ENCODE results near the gene RUFY3.
"Not testable (repeated sequence)": the region's sequence is repeated elsewhere in the genome, so short reads cannot be mapped to it uniquely, and the experiment has no call there.

RUFY3 gene

DNA sequence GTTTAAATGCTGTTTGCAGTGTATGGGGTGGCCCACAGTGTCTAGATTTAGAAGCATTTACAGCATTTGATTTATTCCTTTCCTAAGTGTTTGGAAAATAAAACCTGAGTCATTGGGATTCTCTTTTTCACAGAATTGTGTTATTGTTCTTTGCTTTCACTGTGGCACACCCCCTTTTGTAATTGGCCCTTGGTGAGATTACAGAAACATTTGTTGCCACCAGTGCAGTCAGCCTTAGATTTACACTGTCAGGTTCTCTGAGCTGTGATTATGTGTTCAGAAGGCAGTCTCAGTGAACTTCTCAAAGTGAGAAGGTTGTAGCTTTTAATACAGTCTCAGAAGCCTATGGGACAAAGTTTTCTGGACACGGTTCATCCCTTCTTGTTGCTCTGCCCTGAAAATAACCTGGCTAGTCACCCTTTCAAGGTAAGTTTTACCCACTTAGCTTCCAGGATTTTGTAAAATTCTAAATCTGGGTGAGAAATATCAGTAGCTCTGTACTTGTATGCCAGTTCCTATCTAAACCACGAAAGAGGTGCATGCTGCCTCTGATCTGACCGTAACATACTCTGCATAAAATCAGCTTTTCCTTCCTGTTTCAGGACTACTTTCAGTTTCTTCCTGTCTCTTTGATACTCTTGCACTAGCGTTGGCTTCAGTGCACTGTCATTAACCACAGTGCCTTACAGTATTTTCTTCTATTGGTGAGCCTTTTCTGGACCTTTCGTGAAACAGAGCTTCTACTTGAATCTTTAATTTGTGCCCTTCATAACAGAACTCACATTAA lies 12.6 kb downstream of the RUFY3 start:
- H3K9me3 Mint-ChIP-seq: no peaks in the 10 kb centered on the region
- H3K27ac Mint-ChIP-seq: peak overlapping the region; percentile 94
- H3K36me3 Mint-ChIP-seq: no peaks in the 10 kb centered on the region
- H3K4me1 Mint-ChIP-seq: peaks cover 55% of the 10 kb centered on the region
- peak overlapping the region; percentile 72 for H3K4me3 Mint-ChIP-seq
- CTCF ChIA-PET: interaction anchor here (1.0 to 3.3 kb wide), 19 partner anchors 11 to 292 kb away, joined by 3 to 24 read pairs (median 5); partner anchors contain the start of genes RUFY3 and UTP3
- DNase-seq: peak; percentile 67
- no peaks in the 10 kb centered on the region for H3K27me3 Mint-ChIP-seq

DNA sequence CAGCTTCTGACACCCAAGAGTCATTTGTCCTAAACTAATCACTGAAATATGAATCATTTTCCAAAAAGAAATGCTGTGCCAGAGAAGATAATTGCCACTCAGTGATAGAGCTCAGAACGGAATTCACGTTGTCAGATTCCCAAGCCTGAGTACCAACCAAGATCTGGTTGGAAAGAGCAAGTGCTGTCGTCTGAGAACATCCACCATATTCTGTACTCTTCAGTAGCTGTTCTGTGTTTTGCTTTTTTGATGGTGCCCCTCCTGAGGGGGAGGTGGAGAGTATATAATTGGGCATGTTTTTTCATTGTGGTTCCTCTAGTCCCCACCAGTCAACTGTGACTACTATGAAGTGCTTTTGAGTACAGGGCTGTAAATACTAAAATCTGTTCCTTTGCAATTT lies 13.2 kb downstream of the RUFY3 start:
- peak; percentile 23 for DNase-seq
- no peaks in the 10 kb centered on the region for H3K27me3 Mint-ChIP-seq
- CTCF ChIA-PET: interaction anchor here (1.0 to 3.3 kb wide), 23 partner anchors 10 to 291 kb away, joined by 3 to 24 read pairs (median 4); partner anchors contain the start of genes RUFY3 and UTP3

DNA sequence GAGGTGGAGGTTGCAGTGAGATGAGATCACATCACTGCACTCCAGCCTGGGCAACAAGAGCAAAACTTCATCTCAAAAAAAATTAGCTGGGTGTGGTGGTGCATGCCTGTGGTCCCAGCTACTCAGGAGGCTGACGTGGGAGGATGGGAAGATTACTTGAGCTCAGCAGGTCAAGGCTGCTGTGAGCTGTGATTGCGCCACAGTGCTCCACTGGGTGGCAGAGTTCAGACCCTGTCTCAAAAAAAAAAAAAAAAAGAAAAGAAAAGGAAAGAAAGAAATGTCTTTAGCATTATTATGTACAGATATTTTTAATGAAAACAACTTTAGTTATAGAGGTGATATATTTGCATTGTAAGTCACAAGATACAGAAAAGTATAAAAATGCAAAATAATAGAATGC lies 14.2 kb downstream of the RUFY3 start:
- H3K9me3 Mint-ChIP-seq, H3K27me3 Mint-ChIP-seq, H3K36me3 Mint-ChIP-seq: not testable (repeated sequence)
- CTCF ChIA-PET: interaction anchor here (0.6 to 3.3 kb wide), 21 partner anchors 9 to 166 kb away, joined by 3 to 24 read pairs (median 5); partner anchors contain the start of genes MOB1B, RUFY3 and UTP3
- peak overlapping the region; percentile 94 for H3K27ac Mint-ChIP-seq
- peaks cover 56% of the 10 kb centered on the region for H3K4me1 Mint-ChIP-seq
- DNase-seq: peak; percentile 54
- H3K4me3 Mint-ChIP-seq: peak overlapping the region; percentile 59

More for the DNA sequence above, 13.2 kb downstream of the RUFY3 start:
- peak overlapping the region; percentile 94 for H3K27ac Mint-ChIP-seq
- peaks cover 55% of the 10 kb centered on the region for H3K4me1 Mint-ChIP-seq
- no peaks in the 10 kb centered on the region for H3K36me3 Mint-ChIP-seq
- no peaks in the 10 kb centered on the region for H3K9me3 Mint-ChIP-seq
- peak overlapping the region; percentile 72 for H3K4me3 Mint-ChIP-seq

DNA sequence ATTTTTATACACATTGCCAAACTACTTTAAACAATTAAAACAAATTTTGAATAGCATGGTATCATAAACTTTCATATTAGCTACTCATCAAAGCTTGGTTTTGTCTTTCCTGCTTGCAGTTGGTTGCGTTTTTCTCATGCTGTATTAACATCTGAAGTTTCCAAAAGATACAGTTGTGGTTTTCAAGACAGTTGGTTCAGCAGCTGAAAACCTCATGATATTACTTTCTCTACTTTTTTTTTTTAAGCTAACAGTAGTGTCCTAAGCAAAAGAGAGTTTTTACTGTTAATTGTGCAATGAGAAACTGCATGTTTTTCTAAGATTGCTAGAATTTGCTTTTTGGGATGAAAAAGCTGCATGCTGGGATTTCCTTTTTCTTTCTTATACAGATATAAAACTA lies 15.2 kb downstream of the RUFY3 start:
- CTCF ChIA-PET: interaction anchor here (0.5 to 2.6 kb wide), 14 partner anchors 8 to 919 kb away, joined by 3 to 12 read pairs (median 4); partner anchors contain the start of genes GRSF1 and MOB1B
- DNase-seq: no peak
- peak overlapping the region; percentile 65 for H3K4me3 Mint-ChIP-seq
- H3K36me3 Mint-ChIP-seq: peaks cover 3% of the 10 kb centered on the region
- H3K27me3 Mint-ChIP-seq: no peaks in the 10 kb centered on the region
- H3K27ac Mint-ChIP-seq: peak overlapping the region; percentile 94
- no peaks in the 10 kb centered on the region for H3K9me3 Mint-ChIP-seq
- H3K4me1 Mint-ChIP-seq: peaks cover 61% of the 10 kb centered on the region

DNA sequence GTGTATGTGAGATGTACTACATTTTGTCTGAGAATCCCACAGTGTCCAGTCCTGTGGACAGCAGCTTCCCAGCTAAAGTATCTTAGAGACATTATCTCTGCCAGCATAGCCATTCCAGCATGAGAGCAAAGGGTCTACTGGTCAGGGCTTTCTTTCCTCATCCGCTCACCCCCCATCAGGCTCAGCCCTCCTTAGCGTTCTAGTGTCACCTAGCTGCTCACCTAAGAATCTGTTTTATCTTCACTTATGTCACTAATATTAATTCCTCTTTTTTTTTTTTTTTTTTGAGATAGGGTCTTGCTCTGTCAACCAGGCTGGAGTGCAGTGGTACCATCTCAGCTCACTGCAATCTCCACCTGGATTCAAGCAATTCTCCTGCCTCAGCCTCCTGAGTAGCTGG lies 15.6 kb downstream of the RUFY3 start:
- Mint-ChIP-seq H3K27me3 (peaks cover 3% of the 10 kb centered on the region), H3K27ac (peak overlapping the region; percentile 94), H3K36me3 (peaks cover 3% of the 10 kb centered on the region), H3K4me1 (peaks cover 57% of the 10 kb centered on the region), H3K4me3 (peak overlapping the region; percentile 65), H3K9me3 (no peaks in the 10 kb centered on the region)
- CTCF ChIA-PET: interaction anchor here (0.5 to 2.6 kb wide), 12 partner anchors 8 to 919 kb away, joined by 3 to 12 read pairs (median 4); partner anchors contain the start of genes GRSF1 and MOB1B
- DNase-seq: no peak

DNA sequence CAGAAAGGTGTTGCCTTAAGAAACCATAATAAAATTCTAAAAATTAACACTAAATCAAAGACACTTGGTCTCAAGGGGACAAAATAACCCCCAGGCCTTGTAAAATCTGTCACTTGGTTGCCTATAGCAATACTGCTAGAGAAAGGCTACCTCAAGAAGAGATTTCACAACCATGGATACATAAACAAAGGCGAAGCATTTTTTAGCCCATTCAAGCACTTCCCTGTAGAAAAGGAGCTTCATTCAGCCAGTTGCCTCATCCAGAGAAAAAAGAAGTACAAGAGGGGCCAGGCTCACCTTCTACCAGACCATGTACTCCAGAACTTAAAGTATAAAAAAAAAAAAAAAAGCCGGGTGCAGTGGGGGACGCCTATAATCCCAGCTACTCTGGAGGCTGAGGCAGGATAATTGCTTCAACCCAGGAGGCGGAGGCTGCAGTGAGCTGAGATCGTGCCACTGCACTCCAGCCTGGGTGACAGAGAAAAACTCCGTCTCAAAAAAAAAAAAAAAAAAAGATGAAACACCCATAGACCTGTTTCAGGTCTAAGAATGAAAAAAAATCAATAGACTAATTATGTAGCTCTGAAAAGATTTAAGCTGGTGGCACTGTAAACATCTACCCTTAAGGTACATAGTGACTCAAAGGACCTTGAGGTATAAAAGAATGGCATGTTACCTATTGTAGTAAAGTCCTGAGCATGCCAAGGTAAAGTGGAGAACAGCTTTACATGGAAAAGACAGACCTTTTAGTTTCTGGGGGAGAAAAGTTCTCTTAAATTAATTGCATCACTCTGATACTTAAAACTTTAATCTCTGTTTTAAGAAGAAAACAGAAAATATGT lies 18.0 kb downstream of the RUFY3 start:
- Mint-ChIP-seq H3K27me3 (peaks cover 5% of the 10 kb centered on the region), H3K27ac (no peak overlapping the region), H3K4me1 (peaks cover 40% of the 10 kb centered on the region), H3K9me3 (no peaks in the 10 kb centered on the region), H3K36me3 (peaks cover 3% of the 10 kb centered on the region), H3K4me3 (no peak overlapping the region)
- CTCF ChIA-PET: interaction anchor here (1.1 kb wide), 2 partner anchors 10 to 88 kb away, joined by 3 to 5 read pairs; no protein-coding TSS in a partner anchor
- no peak for DNase-seq

DNA sequence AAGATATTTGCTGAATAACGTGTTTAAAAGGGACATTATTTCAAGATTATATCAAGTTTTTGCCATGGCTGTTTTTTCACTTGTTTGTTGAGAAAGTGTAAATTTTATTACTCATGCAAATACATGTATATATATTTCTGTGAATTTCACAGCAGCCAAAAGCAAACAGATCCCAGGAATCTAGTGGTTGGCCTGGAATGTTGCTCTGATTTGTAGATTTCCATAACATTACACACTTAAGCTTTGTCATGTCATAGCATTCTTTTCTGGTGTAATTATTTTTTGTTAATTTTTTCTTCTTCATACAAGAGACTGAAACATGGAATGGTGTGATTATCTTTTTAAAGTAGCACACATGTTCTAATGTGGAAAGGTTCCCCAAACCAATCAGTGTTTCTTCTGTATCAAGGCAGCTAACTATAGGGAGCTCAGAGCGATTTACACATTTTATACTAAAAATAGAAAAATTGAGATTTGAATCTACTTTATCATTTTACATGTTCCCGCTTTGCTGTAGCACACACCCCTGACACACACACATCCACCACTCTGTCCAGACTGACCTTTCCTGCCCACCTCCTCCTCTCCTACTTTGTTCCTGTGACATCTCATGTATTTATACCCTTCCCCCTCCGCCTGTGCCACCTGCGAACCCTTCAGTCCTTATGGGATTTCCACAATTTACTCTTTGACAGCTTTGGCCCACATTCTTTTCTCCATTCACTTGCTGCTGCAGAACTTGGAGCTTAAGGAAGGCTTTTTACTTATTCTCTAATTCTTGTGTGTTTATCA lies 20.3 kb downstream of the RUFY3 start:
- H3K4me3 Mint-ChIP-seq: no peak overlapping the region
- no peak overlapping the region for H3K27ac Mint-ChIP-seq
- DNase-seq: no peak
- peaks cover 5% of the 10 kb centered on the region for H3K27me3 Mint-ChIP-seq
- H3K4me1 Mint-ChIP-seq: peaks cover 17% of the 10 kb centered on the region
- peaks cover 3% of the 10 kb centered on the region for H3K36me3 Mint-ChIP-seq
- CTCF ChIA-PET: no interaction called here
- no peaks in the 10 kb centered on the region for H3K9me3 Mint-ChIP-seq

DNA sequence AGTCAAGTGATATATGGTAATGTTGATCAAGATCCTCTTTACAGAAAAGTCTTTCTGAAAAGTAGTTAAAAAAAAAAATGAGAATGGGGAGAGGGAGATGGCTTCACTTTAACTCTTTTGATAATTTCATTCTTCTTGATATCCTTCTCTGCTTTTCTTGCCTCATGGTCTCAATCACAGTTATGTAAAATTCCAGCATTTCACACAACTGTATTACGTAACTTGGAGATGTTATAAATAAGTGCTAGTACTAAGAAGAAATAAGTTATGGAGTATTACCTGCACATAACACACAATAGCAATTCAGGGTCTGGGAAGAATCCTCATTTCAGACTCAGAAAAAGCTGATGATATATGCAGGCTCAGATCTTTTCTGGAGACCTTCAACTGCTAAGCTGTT lies 22.0 kb downstream of the RUFY3 start:
- peaks cover 5% of the 10 kb centered on the region for H3K27me3 Mint-ChIP-seq
- CTCF ChIA-PET: no interaction called here
- H3K4me3 Mint-ChIP-seq: no peak overlapping the region
- peaks cover 6% of the 10 kb centered on the region for H3K4me1 Mint-ChIP-seq
- H3K36me3 Mint-ChIP-seq: peaks cover 5% of the 10 kb centered on the region
- DNase-seq: no peak
- H3K9me3 Mint-ChIP-seq: no peaks in the 10 kb centered on the region
- H3K27ac Mint-ChIP-seq: no peak overlapping the region

DNA sequence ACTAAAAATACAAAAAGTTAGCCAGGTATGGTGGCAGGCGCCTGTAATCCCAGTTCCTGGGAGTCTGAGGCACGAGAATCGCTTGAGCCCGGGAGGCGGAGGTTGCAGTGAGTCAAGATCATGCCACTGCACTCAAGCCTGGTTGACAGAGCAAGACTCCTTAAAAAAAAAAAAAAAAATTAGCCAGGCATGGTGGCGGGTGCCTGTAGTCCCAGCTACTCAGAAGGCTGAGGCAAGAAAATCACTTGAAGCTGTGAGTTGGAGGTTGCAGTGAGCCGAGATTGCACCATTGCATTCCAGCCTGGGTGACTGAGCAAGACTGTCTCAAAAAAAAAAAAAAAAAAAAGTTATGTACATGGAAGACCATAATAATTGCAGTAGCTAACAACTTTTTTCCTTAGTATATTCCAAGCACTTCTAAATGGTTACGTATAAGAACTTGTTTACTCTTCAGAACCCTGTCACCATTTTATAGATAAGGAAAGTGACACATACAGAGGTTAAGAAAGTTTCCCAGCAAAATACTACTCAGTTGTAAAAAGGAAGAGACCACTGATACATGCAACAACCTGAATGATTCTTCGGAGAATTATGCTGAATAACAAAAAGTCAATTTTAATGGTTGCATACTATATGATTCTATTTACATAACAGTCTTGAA lies 24.5 kb downstream of the RUFY3 start:
- H3K4me1 Mint-ChIP-seq: peaks cover 6% of the 10 kb centered on the region
- no peak for DNase-seq
- H3K36me3 Mint-ChIP-seq: peaks cover 4% of the 10 kb centered on the region
- H3K4me3 Mint-ChIP-seq: no peak overlapping the region
- no peak overlapping the region for H3K27ac Mint-ChIP-seq
- no peaks in the 10 kb centered on the region for H3K9me3 Mint-ChIP-seq
- CTCF ChIA-PET: interaction anchor here (1.0 to 1.9 kb wide), 2 partner anchors 10 to 11 kb away, joined by 3 to 7 read pairs; no protein-coding TSS in a partner anchor
- peaks cover 5% of the 10 kb centered on the region for H3K27me3 Mint-ChIP-seq

DNA sequence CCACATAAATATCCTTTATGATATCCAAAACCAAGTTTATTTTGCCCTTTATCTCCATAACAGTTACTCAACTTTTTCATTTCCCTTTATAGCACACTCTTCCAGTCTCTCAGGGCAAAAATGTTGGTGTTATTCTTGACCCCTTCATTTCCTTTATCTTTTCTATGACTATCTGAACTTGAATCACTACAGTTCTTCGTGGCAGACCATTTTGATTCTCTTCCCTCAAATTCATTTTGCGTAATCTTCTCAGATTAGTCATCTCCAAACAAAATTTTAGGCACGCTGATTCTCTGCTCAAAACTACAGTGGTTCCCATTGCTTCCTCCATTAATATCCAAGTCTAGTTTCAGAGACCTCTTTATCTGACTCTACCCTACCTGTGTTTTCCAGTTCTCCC lies 26.1 kb downstream of the RUFY3 start:
- H3K27me3 Mint-ChIP-seq: no peaks in the 10 kb centered on the region
- H3K36me3 Mint-ChIP-seq: peaks cover 2% of the 10 kb centered on the region
- DNase-seq: no peak
- no peaks in the 10 kb centered on the region for H3K9me3 Mint-ChIP-seq
- H3K4me3 Mint-ChIP-seq: no peak overlapping the region
- CTCF ChIA-PET: no interaction called here
- H3K4me1 Mint-ChIP-seq: peaks cover 3% of the 10 kb centered on the region
- H3K27ac Mint-ChIP-seq: no peak overlapping the region

DNA sequence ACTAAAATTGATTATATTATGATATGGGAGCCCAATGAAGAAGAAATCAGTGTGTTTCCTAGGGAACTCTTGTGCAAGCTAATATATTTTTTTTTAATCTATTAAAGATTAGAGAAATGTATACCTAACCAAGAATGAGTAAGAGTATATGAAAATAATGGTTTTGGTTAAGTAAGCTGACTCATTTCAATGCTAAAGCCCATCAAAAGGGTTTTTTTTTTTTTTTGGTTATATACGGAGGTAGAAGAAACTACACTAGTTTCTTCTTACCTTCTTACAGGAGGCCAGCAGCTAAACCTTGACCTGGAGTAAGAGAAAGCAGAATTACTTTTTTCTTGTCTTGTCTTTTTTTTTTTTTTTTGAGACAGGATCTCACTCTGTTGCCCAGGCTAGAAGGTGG lies 27.5 kb downstream of the RUFY3 start:
- H3K27me3 Mint-ChIP-seq: no peaks in the 10 kb centered on the region
- H3K4me3 Mint-ChIP-seq: no peak overlapping the region
- peaks cover 3% of the 10 kb centered on the region for H3K4me1 Mint-ChIP-seq
- H3K36me3 Mint-ChIP-seq: peaks cover 2% of the 10 kb centered on the region
- no peak overlapping the region for H3K27ac Mint-ChIP-seq
- CTCF ChIA-PET: interaction anchor here (1.0 kb wide), 1 partner anchor 10 kb away, joined by 3 read pairs; no protein-coding TSS in a partner anchor
- no peaks in the 10 kb centered on the region for H3K9me3 Mint-ChIP-seq
- no peak for DNase-seq

DNA sequence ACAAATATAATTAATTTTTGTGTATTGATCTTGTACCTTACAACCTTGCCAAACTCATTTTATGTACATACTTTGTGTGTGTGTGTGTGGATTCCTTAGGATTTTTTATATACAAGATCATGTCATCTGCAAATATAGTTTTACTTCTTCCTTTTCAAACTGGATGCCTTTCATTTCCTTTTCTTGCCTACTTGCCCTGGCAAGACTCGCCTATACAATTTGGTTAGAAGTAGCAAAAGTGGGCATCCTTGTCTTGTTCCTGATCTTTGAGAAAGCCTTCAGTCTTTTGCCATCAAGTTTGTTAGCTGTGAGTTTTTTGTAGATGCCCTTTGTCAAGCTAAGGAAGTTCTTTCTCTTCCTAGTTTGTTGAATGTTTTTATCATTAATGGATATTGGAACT lies 30.5 kb downstream of the RUFY3 start:
- Mint-ChIP-seq H3K9me3 (no peaks in the 10 kb centered on the region), H3K36me3 (peaks cover 3% of the 10 kb centered on the region), H3K27me3 (no peaks in the 10 kb centered on the region), H3K4me3 (no peak overlapping the region), H3K4me1 (peaks cover 3% of the 10 kb centered on the region), H3K27ac (no peak overlapping the region)
- DNase-seq: no peak
- CTCF ChIA-PET: no interaction called here

DNA sequence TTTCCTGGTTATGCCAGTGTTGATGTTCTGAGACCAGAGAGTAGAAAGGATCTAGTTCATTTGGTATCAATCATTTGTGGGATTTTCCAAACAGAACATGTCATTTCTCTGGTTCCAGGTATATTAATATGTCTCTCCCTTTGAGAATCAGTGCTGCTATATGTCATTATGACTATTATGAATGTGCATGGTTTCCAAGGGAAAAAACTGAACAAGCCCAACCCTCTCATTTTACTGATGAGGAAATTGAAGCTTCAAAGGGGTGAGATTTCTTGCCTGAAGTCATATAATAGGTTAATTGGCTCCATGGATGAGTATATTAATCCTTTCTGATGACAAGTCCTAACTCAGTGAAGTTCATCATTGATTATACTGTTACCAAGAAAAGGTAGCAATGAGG lies 31.9 kb downstream of the RUFY3 start:
- H3K36me3 Mint-ChIP-seq: peaks cover 1% of the 10 kb centered on the region
- H3K4me1 Mint-ChIP-seq: peaks cover 3% of the 10 kb centered on the region
- no peaks in the 10 kb centered on the region for H3K27me3 Mint-ChIP-seq

More for the DNA sequence above, 31.9 kb downstream of the RUFY3 start:
- CTCF ChIA-PET: no interaction called here
- Mint-ChIP-seq H3K27ac (no peak overlapping the region), H3K9me3 (no peaks in the 10 kb centered on the region), H3K4me3 (no peak overlapping the region)
- DNase-seq: no peak

Data from activated naive CD4-positive, alpha-beta T cell treated with anti-CD3 and anti-CD28 coated beads, Interleukin-2, amount 10 ng/mL, durations not matched to agents 7 days and 5 days (primary cell).